GM23338 (cell line): ENCODE data around the gene OBSCN. TPM values are rescaled to one million over a fixed set of nuclear protein-coding genes. Genes with fewer than 3 reads are reported as not detected.
A peak's percentile ranks its signal among the peaks of the same experiment; 100 is the strongest.

Source experiments
- ATAC-seq: fragments of 200-7000 bp; cut with Tn5 transposase; 3 replicates; pipeline ENCODE4 v1.9.1; 2020
- DNase-seq: peaks from one replicate; pipeline ENCODE4 v3.0.0-alpha.2; 2015; ENCODE audit warnings: low spot score
- H2AFZ ChIP-seq: fragments of 200-600 bp; sonication (generic); 2 replicates; pipeline ENCODE4 v1.8.0; 2016; ENCODE audit warnings: antibody characterized with exemption, mild to moderate bottlenecking, moderate library complexity
- H3F3A ChIP-seq: fragments of 200-600 bp; sonication (generic); replicated peaks from 2 replicates; pipeline ENCODE4 v1.8.0; 2017; ENCODE audit warnings: antibody characterized with exemption, mixed run types, low read depth
- H3K27ac ChIP-seq: fragments of 200-600 bp; sonication (generic); 2 replicates; pipeline ENCODE4 v1.6.1; 2016; ENCODE audit warnings: low read depth
- H3K27me3 ChIP-seq: fragments of 200-600 bp; sonication (generic); 2 replicates; pipeline ENCODE4 v1.8.0; 2016; ENCODE audit warnings: mild to moderate bottlenecking, mixed run types, moderate library complexity; ENCODE audit not compliant: insufficient read depth
- H3K36me3 ChIP-seq: fragments of 200-600 bp; sonication (generic); 2 replicates; pipeline ENCODE4 v1.8.0; 2016; ENCODE audit warnings: mild to moderate bottlenecking; ENCODE audit not compliant: insufficient read depth
- H3K4me1 ChIP-seq: fragments of 200-600 bp; sonication (generic); 2 replicates; pipeline ENCODE4 v1.8.0; 2016; ENCODE audit warnings: mild to moderate bottlenecking, moderate library complexity; ENCODE audit not compliant: insufficient read depth
- H3K4me2 ChIP-seq: fragments of 200-600 bp; sonication (generic); 2 replicates; pipeline ENCODE4 v1.7.1; 2017; ENCODE audit warnings: mixed run types
- H3K4me3 ChIP-seq: fragments of 200-600 bp; sonication (generic); 2 replicates; pipeline ENCODE4 v1.6.1; 2016; ENCODE audit warnings: mixed run types
- H3K79me2 ChIP-seq: fragments of 200-600 bp; sonication (generic); replicated peaks from 2 replicates; pipeline ENCODE4 v1.8.0; 2017; ENCODE audit warnings: mild to moderate bottlenecking; ENCODE audit not compliant: insufficient read depth
- H3K9me2 ChIP-seq: fragments of 200-600 bp; sonication (generic); 2 replicates; pipeline ENCODE4 v1.8.0; 2017; ENCODE audit not compliant: insufficient read depth
- H4K20me1 ChIP-seq: fragments of 200-600 bp; sonication (generic); replicated peaks from 2 replicates; pipeline ENCODE4 v1.8.0; 2017; ENCODE audit warnings: mild to moderate bottlenecking; ENCODE audit not compliant: insufficient read depth
- H3K27ac Mint-ChIP-seq: 2 replicates; pipeline ENCODE4 v1.8.0; 2020; ENCODE audit warnings: inconsistent platforms, mild to moderate bottlenecking, moderate library complexity, mixed read lengths
- H3K27me3 Mint-ChIP-seq: 3 replicates; pipeline ENCODE4 v1.8.0; 2022; ENCODE audit warnings: low read depth, mild to moderate bottlenecking, moderate library complexity, mixed read lengths, inconsistent platforms; ENCODE audit not compliant: insufficient read depth, poor library complexity
- H3K36me3 Mint-ChIP-seq: 3 replicates; pipeline ENCODE4 v1.8.0; 2021; ENCODE audit warnings: low read depth, mild to moderate bottlenecking, inconsistent platforms, moderate library complexity, mixed read lengths
- H3K4me1 Mint-ChIP-seq: 3 replicates; pipeline ENCODE4 v1.8.0; 2020; ENCODE audit warnings: mild to moderate bottlenecking, inconsistent platforms, mixed read lengths
- H3K4me3 Mint-ChIP-seq: 3 replicates; pipeline ENCODE4 v1.8.0; 2021; ENCODE audit warnings: moderate library complexity, mild to moderate bottlenecking, inconsistent platforms, mixed read lengths
- H3K9me3 Mint-ChIP-seq: 3 replicates; pipeline ENCODE4 v1.8.0; 2020; ENCODE audit warnings: moderate library complexity, mild to moderate bottlenecking, inconsistent platforms, mixed read lengths
- CREB1 ChIP-seq: fragments of 250-450 bp; sonication (Bioruptor Pico); IDR thresholded peaks from 2 replicates; pipeline ENCODE4 v1.5.0; 2020; ENCODE audit warnings: low read depth, mild to moderate bottlenecking, moderate library complexity
- CTCF ChIP-seq, 2 experiments: fragments of 200-600 bp in 1 of 2; sonication (generic) in 1 of 2; conservative IDR thresholded peaks; 2 replicates each; pipeline versions ENCODE4 v1.5.1 to v1.6.1; 2016 to 2017; ENCODE audit warnings: antibody characterized with exemption in 2 of 2, low read depth in 2 of 2, mild to moderate bottlenecking in 2 of 2, moderate library complexity in 1 of 2
- JUNB ChIP-seq: IDR thresholded peaks from one replicate; pipeline ENCODE4 v1.6.1; 2016; ENCODE audit warnings: antibody characterized with exemption; ENCODE audit not compliant: unreplicated experiment
- NANOG ChIP-seq: IDR thresholded peaks from 2 replicates; pipeline ENCODE4 v1.6.1; 2016; ENCODE audit warnings: antibody characterized with exemption, borderline replicate concordance
- POLR2AphosphoS5 ChIP-seq: IDR thresholded peaks from 2 replicates; pipeline ENCODE4 v1.6.1; 2016; ENCODE audit warnings: antibody characterized with exemption, low read depth
- STAT1 ChIP-seq: IDR thresholded peaks from one replicate; pipeline ENCODE4 v1.6.1; 2016; ENCODE audit warnings: antibody characterized with exemption; ENCODE audit not compliant: unreplicated experiment
- ZNF114 ChIP-seq: fragments of 250-450 bp; sonication (Bioruptor Pico); IDR thresholded peaks from 2 replicates; pipeline ENCODE4 v1.5.0; 2020; ENCODE audit warnings: mild to moderate bottlenecking, moderate library complexity
- polyA plus RNA-seq: library from polyadenylated mRNA; unstranded; fragments of >200 nt; fragmentation: Nextera tagmentation; extraction: Ambion mirVana; gene quantifications from 2 replicates; pipeline ENCODE4 v1.2.1, GENCODE V29; 2016
- total RNA-seq: library from RNA; depleted of rRNA; stranded (reverse); fragments of >200 nt; shearing (Covaris generic); gene quantifications from 2 replicates; pipeline ENCODE4 v1.2.3, GENCODE V29; 2014
- TF ChIP-seq, protein P1 (sequence below): IDR thresholded peaks from one replicate; pipeline ENCODE4 v1.6.1; 2018; ENCODE audit warnings: antibody characterized with exemption; ENCODE audit not compliant: unreplicated experiment
- TF ChIP-seq, protein P2 (sequence below): IDR thresholded peaks from 2 replicates; pipeline ENCODE4 v1.6.1; 2016; ENCODE audit warnings: antibody characterized with exemption

Gene OBSCN
- total and polyA plus RNA-seq, 2 experiments from 2014 or later: 8.4 to 38.5 TPM

DNA sequence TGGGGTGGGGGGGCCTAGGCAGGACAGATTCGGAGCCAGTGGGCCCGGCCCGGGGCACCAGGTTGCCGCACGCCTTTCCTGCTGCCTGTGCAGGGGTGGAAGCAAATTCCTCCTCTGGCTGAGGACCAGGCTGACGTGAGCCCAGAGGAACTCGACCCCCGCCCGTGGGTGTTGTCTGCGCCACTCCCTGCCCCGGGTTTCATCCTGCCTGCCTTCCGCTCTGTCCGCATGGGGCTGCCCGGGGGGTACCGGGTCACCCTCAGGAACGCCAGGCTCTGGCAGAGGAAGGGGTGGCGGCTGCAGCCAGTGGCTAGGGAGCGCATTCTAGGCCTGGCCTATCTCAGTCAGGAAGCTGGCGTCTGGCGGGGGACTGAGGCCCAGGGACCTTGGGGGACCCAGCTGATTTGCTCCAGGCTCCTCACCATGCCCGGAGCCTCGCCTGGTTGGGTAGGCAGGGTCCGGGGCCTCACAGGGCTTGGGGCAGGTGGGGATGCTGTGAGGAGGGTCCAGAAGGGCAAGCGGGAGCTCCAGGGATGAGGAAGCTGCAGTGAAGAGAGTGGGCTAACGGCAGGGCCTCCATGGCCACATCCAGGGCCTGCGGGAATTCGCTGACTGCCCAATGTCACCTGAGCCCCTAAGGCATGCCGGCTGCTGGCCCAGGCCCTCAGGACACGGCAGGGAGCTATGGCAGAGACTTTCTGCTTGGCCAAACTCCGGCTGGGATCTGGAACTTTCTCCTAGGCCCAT is 44.7 kb upstream of the OBSCN start (continued):
- TF ChIP-seq, protein P1, sequence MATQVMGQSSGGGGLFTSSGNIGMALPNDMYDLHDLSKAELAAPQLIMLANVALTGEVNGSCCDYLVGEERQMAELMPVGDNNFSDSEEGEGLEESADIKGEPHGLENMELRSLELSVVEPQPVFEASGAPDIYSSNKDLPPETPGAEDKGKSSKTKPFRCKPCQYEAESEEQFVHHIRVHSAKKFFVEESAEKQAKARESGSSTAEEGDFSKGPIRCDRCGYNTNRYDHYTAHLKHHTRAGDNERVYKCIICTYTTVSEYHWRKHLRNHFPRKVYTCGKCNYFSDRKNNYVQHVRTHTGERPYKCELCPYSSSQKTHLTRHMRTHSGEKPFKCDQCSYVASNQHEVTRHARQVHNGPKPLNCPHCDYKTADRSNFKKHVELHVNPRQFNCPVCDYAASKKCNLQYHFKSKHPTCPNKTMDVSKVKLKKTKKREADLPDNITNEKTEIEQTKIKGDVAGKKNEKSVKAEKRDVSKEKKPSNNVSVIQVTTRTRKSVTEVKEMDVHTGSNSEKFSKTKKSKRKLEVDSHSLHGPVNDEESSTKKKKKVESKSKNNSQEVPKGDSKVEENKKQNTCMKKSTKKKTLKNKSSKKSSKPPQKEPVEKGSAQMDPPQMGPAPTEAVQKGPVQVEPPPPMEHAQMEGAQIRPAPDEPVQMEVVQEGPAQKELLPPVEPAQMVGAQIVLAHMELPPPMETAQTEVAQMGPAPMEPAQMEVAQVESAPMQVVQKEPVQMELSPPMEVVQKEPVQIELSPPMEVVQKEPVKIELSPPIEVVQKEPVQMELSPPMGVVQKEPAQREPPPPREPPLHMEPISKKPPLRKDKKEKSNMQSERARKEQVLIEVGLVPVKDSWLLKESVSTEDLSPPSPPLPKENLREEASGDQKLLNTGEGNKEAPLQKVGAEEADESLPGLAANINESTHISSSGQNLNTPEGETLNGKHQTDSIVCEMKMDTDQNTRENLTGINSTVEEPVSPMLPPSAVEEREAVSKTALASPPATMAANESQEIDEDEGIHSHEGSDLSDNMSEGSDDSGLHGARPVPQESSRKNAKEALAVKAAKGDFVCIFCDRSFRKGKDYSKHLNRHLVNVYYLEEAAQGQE: no peak
- TF ChIP-seq JUNB (no peak), CREB1 (CRISPR knock-in tag) (no peak), NANOG (no peak), POLR2AphosphoS5 (no peak)

- H3K27me3 Mint-ChIP-seq: peaks cover 10% of the 10 kb centered on the region
- 0 out of 2 replicates have a peak, but pooled peaks cover 2% of the 10 kb centered on the region for H3F3A ChIP-seq
- H3K4me3 Mint-ChIP-seq: peak overlapping the region; percentile 85
- H3K27me3 ChIP-seq: peaks cover 11% of the 10 kb centered on the region
- no peaks in the 10 kb centered on the region; the same call in 2 of the 3 replicates for H3K36me3 Mint-ChIP-seq
- DNase-seq (no peak), ATAC-seq (no peak)
- H3K4me2 ChIP-seq: no peak overlapping the region
- H3K36me3 ChIP-seq: no peaks in the 10 kb centered on the region
- H2AFZ ChIP-seq: no peak overlapping the region
- no peak overlapping the region for H3K4me3 ChIP-seq
- H3K27ac Mint-ChIP-seq: no peak overlapping the region
- H3K9me3 Mint-ChIP-seq: no peaks in the 10 kb centered on the region
- no peaks in the 10 kb centered on the region for H3K9me2 ChIP-seq
- peaks cover 16% of the 10 kb centered on the region for H3K79me2 ChIP-seq
- H3K27ac ChIP-seq: no peak overlapping the region
- H3K4me1 ChIP-seq: peaks cover 8% of the 10 kb centered on the region; the same call in 1 of the 2 replicates
- no peaks in the 10 kb centered on the region; the same call in 1 of the 2 replicates for H4K20me1 ChIP-seq
- H3K4me1 Mint-ChIP-seq: peaks cover 10% of the 10 kb centered on the region; the same call in 2 of the 3 replicates
- TF ChIP-seq CREB1 (CRISPR knock-in tag) (no peak), STAT1 (no peak), ZNF114 (no peak), CTCF (conservative IDR thresholded peaks at IDR 0.05; ENCODE audit: low read depth in 2 of 2) (no peak), NANOG (no peak), JUNB (no peak), POLR2AphosphoS5 (no peak)
- TF ChIP-seq, protein P1: no peak
- TF ChIP-seq, protein P2, sequence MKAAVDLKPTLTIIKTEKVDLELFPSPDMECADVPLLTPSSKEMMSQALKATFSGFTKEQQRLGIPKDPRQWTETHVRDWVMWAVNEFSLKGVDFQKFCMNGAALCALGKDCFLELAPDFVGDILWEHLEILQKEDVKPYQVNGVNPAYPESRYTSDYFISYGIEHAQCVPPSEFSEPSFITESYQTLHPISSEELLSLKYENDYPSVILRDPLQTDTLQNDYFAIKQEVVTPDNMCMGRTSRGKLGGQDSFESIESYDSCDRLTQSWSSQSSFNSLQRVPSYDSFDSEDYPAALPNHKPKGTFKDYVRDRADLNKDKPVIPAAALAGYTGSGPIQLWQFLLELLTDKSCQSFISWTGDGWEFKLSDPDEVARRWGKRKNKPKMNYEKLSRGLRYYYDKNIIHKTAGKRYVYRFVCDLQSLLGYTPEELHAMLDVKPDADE: no peak
These were observed 43.9 kb upstream of the OBSCN start for GRCh38 chr1:228163776-228164519.
